ENCODE data around the gene NIPAL3. TPM values are rescaled to one million over a fixed set of nuclear protein-coding genes. Genes with fewer than 3 reads are reported as not detected.
"Not testable (repeated sequence)": the region's sequence is repeated elsewhere in the genome, so short reads cannot be mapped to it uniquely, and the experiment has no call there.

Gene NIPAL3
- total RNA-seq, 4 donors from 2014 or later: 4.3 to 8.7 (median 5.8) TPM

- no peak overlapping the region for H3K27ac ChIP-seq
- H3K4me3 ChIP-seq: no peak overlapping the region
- H3K4me1 ChIP-seq: no peaks in the 10 kb centered on the region
- H3K9me3 ChIP-seq: no peaks in the 10 kb centered on the region
- TF ChIP-seq POLR2A (IDR thresholded peaks at IDR 0.05) (no peak), CTCF (IDR thresholded peaks at IDR 0.05 in 4 of 5, conservative IDR thresholded peaks at IDR 0.05 in 1 of 5) (no peak)
- H3K27me3 ChIP-seq: peaks cover 0 to 5% (median 5%) of the 10 kb centered on the region in 3 donors
- intact Hi-C loops (cut with DNase I; ENCODE audit: low total_unique reads) (no loop called here), in situ Hi-C loops (cut with MboI; ENCODE audit: low sequenced_read_pairs in 4 of 4) (no loop called here)
- ATAC-seq (no peak), DNase-seq (no peak)
- no peaks in the 10 kb centered on the region for H3K36me3 ChIP-seq
These were observed 71.9 kb downstream of the NIPAL3 start for GRCh38 chr1:24487455-24487854.

- H3K27me3 ChIP-seq: peaks cover 0 to 12% (median 5%) of the 10 kb centered on the region in 3 donors
- in situ Hi-C loops (cut with MboI; ENCODE audit: low sequenced_read_pairs in 4 of 4); H3K27ac ChIP-seq; H3K36me3 ChIP-seq; ATAC-seq; intact Hi-C loops (cut with DNase I; ENCODE audit: low total_unique reads); H3K4me1 ChIP-seq; DNase-seq; H3K4me3 ChIP-seq; H3K9me3 ChIP-seq: not testable (repeated sequence)
These were observed 72.6 kb downstream of the NIPAL3 start for GRCh38 chr1:24488159-24488558.

GRCh38 chr1:24489674-24490073 lies 74.1 kb downstream of the NIPAL3 start:
- Histone ChIP-seq H3K27me3 (peaks cover 0 to 14% (median 5%) of the 10 kb centered on the region in 3 donors), H3K27ac (no peak overlapping the region), H3K4me3 (no peak overlapping the region), H3K9me3 (no peaks in the 10 kb centered on the region), H3K4me1 (no peaks in the 10 kb centered on the region), H3K36me3 (no peaks in the 10 kb centered on the region)
- ATAC-seq: no peak
- intact Hi-C loops (cut with DNase I; ENCODE audit: low total_unique reads): no loop called here
- TF ChIP-seq CTCF (IDR thresholded peaks at IDR 0.05 in 4 of 5, conservative IDR thresholded peaks at IDR 0.05 in 1 of 5) (no peak), POLR2A (IDR thresholded peaks at IDR 0.05) (no peak)
- in situ Hi-C loops (cut with MboI; ENCODE audit: low sequenced_read_pairs in 4 of 4): no loop called here
- no peak for DNase-seq

GRCh38 chr1:24490101-24490781 lies 74.6 kb downstream of the NIPAL3 start:
- TF ChIP-seq CTCF (IDR thresholded peaks at IDR 0.05 in 4 of 5, conservative IDR thresholded peaks at IDR 0.05 in 1 of 5) (no peak), POLR2A (IDR thresholded peaks at IDR 0.05) (no peak)
- intact Hi-C loops (cut with DNase I; ENCODE audit: low total_unique reads): no loop called here
- Histone ChIP-seq H3K36me3 (no peaks in the 10 kb centered on the region), H3K4me1 (no peaks in the 10 kb centered on the region), H3K4me3 (no peak overlapping the region), H3K9me3 (no peaks in the 10 kb centered on the region), H3K27ac (no peak overlapping the region), H3K27me3 (peaks cover 0 to 14% (median 5%) of the 10 kb centered on the region in 3 donors)
- ATAC-seq: no peak
- in situ Hi-C loops (cut with MboI; ENCODE audit: low sequenced_read_pairs in 4 of 4): no loop called here
- DNase-seq: no peak

DNA sequence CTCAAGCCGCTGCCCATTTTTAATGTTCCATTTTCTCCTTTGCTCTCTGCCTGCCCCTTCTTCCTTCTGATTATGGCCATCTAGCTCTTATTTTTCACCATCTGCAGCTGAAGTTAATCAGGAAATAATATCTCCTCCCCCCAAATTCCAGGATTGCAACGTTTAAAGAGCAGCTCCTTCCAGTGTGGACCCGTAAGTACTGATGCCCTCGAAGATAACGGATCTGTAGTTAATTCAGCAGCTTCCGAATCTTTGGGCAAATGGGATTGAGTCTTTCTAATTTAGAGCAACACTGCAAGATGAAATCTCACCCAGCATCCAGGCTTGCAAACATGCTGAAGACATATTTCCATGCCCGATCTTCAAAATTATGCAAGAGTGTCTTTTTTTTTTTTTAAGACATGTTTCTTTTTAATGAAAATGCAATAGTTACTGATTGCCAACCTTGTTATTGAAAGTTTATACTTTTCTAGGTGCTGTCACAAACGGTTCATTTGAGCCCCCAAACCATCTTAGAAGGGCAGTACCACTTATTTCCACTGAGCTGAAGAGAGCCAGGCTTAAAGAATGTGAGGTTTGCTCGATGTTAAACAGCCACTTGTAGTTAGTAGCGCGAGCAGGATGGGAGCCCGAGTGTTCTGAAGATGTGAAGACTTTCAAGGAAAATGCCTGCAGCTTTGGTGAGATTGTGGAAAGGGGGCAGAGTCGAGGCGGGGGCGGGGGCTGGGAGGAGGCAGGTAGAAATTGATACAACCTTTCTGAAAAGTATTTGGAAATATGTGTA lies 76.2 kb downstream of the NIPAL3 start:
- in situ Hi-C loops (cut with MboI; ENCODE audit: low sequenced_read_pairs in 4 of 4) (no loop called here), intact Hi-C loops (cut with DNase I; ENCODE audit: low total_unique reads) (no loop called here)
- TF ChIP-seq POLR2A (IDR thresholded peaks at IDR 0.05) (no peak), CTCF (IDR thresholded peaks at IDR 0.05 in 4 of 5, conservative IDR thresholded peaks at IDR 0.05 in 1 of 5) (no peak)

GRCh38 chr1:24492935-24493334 lies 77.3 kb downstream of the NIPAL3 start:
- H3K4me1 ChIP-seq; ATAC-seq; H3K4me3 ChIP-seq; H3K36me3 ChIP-seq; DNase-seq; H3K27ac ChIP-seq; in situ Hi-C loops (cut with MboI; ENCODE audit: low sequenced_read_pairs in 4 of 4); H3K9me3 ChIP-seq; intact Hi-C loops (cut with DNase I; ENCODE audit: low total_unique reads): not testable (repeated sequence)
- peaks cover 0 to 17% (median 8%) of the 10 kb centered on the region in 3 donors for H3K27me3 ChIP-seq

More for the DNA sequence above, 76.2 kb downstream of the NIPAL3 start:
- no peak for DNase-seq
- H3K27me3 ChIP-seq: peaks cover 0 to 17% (median 8%) of the 10 kb centered on the region in 3 donors
- ATAC-seq: no peak
- no peaks in the 10 kb centered on the region for H3K9me3 ChIP-seq
- H3K27ac ChIP-seq: no peak overlapping the region
- no peaks in the 10 kb centered on the region for H3K4me1 ChIP-seq
- H3K36me3 ChIP-seq: no peaks in the 10 kb centered on the region
- no peak overlapping the region for H3K4me3 ChIP-seq
